NCI-H1092 (cell line): ENCODE measurements around the gene CYP2C19.
"Not testable (repeated sequence)": the region's sequence is repeated elsewhere in the genome, so short reads cannot be mapped to it uniquely, and the experiment has no call there.

Source experiments
- DNase-seq: peaks from one replicate; lab custom pipeline; 2025; lab: John Stamatoyannopoulos, UW

The CYP2C19 gene

DNA sequence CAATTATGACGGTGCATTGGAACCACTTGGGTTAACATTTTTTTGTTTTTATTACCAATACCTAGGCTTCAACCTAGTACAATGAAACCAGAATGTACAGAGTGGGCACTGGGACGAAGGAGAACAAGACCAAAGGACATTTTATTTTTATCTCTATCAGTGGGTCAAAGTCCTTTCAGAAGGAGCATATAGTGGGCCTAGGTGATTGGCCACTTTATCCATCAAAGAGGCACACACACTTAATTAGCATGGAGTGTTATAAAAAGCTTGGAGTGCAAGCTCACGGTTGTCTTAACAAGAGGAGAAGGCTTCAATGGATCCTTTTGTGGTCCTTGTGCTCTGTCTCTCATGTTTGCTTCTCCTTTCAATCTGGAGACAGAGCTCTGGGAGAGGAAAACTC lies at the start of gene CYP2C19:
TSS of gene CYP2C19 (plus strand) at position 289 of the 400 bp plus-strand sequence. CDS start at position 314, 25 bp downstream.
- DNase-seq = no peak

DNA sequence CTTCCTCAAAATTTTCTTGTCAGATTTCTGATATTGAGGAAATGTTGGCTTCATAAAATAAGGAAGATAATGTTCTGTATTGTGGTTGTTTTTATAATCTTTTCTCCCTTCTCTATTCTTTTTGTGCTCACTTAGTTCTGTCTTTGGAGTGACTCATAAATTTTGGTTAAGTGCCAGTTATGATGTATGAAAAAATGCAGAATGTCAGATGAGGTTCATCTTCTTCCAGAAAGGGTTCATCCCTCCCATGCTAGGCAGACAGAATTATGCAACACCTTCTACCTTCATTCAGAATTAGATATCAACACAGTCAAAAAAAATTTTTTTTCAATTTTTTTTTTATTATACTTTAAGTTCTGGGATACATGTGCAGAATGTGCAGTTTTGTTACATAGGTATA lies 36.6 kb upstream of the CYP2C19 start:
- DNase-seq = no peak

DNA sequence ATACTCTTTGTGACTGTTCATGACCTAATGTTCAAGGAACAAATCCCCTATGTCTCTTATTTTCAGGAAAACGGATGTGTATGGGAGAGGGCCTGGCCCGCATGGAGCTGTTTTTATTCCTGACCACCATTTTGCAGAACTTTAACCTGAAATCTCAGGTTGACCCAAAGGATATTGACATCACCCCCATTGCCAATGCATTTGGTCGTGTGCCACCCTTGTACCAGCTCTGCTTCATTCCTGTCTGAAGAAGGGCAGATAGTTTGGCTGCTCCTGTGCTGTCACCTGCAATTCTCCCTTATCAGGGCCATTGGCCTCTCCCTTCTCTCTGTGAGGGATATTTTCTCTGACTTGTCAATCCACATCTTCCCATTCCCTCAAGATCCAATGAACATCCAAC lies 27.3 kb upstream of the CYP2C19 start:
- DNase-seq = no peak

DNA sequence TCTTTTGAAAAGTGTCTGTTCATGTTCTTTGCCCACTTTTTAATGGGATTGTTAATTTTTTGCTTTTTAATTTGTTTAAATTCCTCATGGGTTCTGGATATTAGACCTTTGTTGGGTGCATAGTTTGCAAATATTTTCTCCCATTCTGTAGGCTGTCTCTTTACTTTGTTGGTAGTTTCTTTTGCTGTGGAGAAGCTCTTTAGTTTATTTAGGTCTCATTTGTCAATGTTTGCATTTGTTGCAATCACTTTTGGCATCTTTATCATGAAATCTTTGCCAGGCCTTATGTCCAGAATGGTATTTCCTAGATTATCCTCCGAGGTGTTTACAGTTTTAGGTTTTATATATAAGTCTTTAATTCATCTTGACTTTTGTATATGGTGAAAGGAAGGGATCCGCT lies 23.9 kb upstream of the CYP2C19 start:
- DNase-seq = no peak

DNA sequence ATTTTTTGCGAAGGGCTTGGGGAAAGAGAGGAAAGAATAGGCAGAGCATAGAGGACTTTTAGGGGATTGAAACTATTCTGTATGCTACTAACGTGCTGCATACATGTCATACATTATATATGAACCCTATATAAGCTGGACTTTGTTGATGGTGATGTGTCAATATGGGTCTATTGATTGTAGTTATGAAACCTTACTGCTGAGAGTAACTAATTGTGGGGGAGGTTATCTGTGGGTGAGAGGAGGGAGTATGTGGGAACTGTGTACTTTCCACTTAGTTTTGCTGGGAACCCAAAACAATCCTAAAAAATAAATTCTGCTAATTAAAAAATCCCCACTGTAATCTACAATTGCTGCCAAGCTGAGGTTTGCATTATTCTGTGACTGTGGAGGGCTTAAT lies 15.3 kb upstream of the CYP2C19 start:
- no peak for DNase-seq

DNA sequence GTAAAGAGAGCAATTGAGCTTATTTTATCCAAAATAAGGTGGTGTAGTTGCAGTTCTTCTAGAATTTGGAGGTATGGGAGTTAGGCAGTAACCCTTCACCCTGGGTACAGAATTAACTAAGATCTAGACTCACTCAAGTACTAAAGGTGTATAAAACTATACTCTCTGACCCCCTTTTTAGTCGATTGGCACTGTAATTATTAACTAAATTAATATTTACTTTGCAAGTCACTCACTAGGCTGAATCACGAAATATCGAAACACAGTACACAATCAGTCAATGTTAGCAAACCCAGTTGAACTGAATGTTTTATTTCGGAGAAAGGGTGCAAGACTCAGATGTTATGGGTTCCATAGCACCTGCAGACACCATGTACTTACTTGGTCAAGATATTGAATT lies 14.6 kb upstream of the CYP2C19 start:
- DNase-seq = no peak

DNA sequence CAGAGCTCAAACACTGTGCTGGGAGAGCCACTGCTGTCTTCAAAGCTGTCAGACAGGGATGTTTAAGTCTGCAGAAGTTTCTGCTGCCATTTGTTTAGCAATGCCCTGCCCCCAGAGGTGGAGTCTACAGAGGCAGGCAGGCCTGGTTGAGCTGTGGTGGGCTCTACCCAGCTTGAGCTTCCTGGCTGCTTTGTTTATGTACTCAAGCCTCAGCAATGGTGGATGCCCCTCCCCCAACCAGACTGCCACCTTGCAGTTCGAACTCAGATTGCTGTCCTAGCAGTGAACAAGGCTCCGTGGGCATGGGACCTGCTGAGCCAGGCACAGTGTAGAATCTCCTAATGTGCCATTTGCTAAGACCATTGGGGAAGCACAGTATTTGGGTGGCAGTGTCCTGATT lies 4.6 kb upstream of the CYP2C19 start:
- DNase-seq = no peak

DNA sequence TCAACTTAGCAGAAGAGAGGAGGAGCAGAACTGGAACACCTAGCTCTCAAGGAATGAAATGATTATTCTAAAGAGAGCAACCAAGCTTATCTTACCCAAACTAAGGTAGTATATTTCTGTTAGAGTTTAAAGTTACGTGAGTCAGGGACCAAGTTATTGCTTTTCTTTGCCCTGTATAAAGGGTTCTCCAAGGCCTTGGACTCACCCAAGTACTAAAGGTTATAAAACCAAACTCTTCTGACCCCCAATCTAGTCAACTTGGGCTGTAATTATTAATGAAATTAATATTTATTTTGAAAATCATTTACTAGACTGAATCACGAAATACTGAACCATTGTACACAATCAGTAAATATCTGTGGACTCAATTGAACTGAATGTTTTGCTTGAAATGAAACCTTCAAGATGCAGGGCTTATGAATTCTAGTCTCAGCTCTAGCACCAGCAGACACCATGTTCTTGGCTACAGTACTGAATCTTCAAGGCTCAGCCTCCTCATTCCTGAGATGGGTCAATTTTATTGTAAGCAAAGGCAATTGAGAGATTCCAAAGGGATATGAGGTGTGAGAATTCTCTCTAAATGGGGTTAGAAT lies 1.8 kb upstream of the CYP2C19 start:
- DNase-seq = no peak

DNA sequence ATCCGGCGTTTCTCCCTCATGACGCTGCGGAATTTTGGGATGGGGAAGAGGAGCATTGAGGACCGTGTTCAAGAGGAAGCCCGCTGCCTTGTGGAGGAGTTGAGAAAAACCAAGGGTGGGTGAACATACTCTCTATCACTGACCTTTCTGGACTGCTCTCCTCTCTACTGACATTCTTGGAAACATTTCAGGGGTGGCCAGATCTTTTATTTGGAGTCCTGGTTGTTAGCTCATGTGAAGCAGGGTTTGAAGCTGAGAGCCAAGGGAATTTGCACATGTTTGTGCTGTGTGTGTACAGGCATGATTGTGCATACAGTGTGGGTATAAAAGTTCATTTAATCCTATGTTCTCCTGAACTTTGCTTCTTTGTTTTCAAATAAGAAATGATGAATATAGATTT lies 12.9 kb downstream of the CYP2C19 start:
- DNase-seq = not testable (repeated sequence)

DNA sequence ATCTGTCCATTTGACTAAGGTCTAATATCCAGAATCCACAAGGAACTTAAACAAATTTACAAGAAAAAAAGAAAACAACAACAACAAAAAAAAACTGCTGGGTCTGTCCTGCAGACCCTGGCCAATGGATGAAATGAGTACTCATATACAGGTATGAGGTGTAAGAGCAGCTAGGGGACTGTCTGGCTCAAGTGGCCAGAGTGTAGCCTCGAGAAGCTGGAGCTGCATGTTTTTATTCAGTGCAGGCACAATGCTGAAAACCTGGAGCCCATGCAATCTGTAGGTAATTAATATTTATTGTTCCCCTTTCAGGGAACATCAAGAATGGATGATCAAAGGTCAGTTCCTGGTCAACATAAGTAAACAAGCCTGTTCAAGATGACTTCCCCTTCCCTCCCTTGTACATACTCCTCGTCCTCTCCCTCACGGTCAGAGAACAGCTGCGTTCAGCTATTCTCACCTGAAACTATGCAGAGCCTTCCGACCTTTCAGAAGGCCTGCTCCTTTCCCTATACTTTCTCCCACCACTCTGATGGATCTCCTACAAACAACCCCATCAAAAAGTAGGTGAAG lies 15.5 kb downstream of the CYP2C19 start:
- no peak for DNase-seq

DNA sequence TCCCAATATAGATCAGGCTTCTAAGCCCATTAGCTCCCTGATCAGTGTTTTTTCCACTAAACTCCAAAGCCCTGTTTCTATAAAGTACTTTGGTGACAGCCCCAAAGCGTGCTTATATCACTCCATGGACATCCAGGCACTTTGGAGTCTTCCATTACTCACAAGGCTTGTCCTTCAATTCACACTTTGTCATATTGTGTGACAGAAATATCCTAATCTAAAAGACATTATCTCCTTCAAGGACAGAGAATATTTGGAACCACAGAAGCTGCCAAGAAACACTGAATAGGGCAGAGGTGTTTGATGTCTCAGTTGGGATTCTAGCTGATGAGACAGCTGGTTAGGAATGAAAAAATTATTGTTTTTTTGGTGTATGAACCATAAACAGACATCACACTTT lies 18.4 kb downstream of the CYP2C19 start:
- no peak for DNase-seq

DNA sequence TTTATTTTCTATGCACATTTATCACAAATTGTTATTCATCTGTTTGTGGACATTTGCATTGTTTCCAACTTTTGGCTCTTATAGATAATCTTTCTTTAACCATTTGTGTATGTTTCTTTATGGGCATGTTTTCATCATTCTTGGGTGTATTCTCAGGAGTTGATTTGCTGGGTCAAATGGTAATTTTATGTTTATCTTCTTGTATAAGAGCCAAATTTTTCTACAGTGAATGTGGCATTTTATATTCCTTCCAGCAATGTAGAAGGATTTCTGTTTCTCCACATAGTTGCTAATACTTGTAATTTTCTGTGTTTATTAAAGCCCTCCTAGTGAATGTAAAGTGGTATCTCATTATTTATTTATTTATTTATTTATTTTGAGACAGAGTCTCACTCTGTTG lies 21.8 kb downstream of the CYP2C19 start:
- DNase-seq = no peak

DNA sequence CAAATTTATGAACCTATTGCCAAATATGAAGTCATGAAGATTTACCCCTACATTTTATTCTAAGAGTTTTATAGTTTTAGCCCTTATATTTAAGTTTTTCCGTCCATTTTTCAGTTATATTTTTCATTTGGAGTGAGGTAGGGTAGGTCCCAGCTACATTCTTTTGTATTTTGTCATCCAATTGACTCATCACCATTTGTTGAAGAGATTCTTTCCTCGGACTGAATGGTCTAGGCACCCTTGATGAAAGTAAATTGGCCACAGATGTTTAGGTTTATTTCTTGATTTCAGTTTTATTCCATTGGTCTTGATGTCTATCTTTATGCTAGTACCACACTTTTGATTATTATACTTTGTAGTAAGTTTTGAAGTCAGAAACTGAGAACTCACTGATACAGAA lies 22.7 kb downstream of the CYP2C19 start:
- no peak for DNase-seq

DNA sequence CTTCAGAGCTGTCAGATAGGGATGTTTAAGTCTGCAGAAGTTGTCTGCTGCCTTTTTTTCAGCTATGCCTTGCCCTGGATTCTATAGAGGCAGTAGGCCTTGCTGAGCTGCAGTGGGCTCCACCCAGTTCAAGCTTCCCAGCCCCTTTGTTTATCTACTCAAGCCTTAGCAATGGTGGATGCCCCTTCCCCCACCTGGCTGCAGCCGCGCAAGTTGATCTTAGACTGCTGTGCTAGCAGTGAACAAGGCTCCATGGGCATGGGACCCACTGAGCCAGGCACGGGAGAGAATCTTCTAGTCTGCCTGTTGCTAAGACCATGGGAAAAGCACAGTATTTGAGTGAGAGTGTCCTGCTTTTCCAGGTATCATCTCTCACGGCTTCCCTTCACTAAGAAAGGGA lies 38.1 kb downstream of the CYP2C19 start:
- not testable (repeated sequence) for DNase-seq

DNA sequence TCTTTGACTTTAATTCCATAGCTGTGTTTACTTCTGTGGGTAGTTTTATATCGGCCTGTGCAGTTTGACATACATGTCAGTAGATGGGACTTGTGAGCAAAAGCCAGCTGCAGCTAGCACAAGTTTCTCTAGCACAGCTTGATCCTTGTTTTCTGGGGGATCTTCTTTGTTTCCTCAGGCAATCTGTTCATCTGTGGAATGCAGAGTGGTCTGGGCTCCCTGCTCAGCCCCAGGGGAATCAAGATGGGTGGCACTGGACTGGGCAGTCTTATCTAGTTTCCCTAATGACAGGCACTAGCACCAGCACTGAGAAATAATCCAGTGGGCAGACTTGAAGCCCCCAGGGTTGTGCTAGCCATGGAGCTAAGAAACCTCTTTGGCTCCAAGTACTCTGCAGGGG lies 40.8 kb downstream of the CYP2C19 start:
- DNase-seq = no peak

DNA sequence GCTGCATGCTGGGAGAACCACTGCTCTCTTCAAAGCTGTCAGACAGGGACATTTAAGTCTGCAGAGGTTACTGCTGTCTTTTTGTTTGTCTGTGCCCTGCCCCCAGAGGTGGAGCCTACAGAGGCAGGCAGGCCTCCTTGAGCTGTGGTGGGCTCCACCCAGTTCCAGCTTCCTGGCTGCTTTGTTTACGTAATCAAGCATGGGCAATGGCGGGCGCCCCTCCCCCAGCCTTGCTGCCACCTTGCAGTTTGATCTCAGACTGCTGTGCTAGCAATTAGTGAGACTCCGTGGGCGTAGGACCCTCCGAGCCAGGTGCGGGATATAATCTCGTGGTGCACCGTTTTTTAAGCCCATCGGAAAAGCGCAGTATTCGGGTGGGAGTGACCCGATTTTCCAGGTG lies 67.5 kb downstream of the CYP2C19 start:
- DNase-seq = not testable (repeated sequence)

DNA sequence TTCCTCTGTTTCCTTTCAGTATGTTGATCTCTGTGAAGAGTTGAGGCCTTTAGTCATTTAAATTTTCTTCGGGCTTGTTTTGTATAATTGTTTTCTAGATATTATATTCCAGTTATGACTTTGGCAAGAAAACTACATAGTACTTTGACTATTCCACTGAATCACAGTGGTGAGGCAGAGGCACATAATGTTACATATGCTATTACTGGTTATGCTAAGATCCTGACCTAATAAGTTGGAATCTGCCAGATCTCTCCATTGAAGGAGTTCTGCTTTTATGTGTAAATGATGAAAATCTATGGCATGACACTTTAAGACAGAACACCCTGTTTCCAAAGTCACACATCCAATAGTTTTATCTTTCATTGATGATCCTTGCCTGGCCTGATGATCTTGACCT lies 83.7 kb downstream of the CYP2C19 start:
- no peak for DNase-seq

DNA sequence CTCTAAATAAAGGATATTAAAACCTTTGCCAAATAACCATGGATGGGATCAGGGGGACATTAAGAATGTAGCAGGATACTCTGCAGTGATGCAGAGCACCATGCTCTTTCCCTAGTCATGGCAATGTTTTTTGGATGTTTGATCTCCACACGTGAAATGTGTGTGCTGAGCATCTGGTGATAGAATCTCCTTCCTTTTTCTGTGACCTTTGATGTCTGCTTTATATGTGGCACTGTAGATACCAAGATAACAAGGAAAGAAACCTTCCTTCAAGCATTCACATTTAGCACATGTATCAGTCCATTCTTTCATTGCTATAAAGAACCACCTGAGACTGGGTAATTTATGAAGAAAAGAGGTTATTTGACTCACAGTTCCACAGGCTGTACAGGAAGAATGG lies 88.3 kb downstream of the CYP2C19 start:
- DNase-seq = no peak

DNA sequence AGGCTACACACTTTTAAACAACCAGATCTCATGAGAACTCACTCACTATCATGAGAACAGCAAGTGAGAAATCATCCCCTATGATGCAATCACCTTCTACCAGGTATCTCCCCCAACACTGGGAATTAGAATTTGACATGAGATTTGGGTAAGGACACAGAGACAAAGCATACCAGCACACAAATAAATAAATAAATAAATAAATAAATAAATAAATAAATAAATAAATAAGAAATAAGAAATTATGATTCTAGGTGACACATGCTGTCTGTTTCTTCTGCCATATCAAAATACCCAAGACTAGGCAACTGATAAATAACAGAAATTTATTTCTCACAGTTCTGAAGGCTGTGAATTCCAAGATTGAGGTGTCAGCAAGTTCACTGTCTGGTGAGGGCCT lies 88.8 kb downstream of the CYP2C19 start:
- DNase-seq = no peak

DNA sequence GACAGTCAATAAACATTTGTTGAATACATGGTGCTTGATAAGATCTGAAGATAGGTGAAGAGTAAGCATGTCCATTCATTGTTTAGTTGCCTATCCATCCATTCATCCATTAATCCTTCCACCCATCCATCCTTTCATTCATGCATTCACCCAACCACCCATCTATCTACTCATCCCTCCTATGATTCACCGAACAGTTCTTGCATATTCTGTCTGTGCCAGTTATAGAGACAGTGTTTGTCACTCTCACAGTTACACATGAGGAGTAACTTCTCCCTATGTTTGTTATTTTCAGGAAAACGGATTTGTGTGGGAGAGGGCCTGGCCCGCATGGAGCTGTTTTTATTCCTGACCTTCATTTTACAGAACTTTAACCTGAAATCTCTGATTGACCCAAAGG lies 90.0 kb downstream of the CYP2C19 start:
- DNase-seq = no peak

DNA sequence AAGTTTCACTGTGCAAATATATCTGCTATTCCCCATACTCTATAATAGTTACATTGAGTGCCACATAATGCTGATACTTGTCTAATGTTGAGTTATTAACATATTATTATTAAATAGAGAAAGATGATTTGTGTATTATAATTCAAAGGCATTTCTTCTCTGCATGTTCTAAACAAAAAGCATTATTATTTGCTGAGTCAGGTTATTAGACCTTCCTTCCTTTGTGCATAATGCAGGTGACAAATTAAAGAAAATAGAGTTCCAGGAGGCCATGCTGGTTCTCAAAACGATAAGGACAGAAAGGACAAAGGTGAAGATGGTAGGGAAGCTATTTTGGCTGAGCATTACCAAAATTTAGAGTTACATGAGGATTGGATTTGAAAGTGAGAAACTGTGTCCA lies 90.6 kb downstream of the CYP2C19 start:
- DNase-seq = no peak

DNA sequence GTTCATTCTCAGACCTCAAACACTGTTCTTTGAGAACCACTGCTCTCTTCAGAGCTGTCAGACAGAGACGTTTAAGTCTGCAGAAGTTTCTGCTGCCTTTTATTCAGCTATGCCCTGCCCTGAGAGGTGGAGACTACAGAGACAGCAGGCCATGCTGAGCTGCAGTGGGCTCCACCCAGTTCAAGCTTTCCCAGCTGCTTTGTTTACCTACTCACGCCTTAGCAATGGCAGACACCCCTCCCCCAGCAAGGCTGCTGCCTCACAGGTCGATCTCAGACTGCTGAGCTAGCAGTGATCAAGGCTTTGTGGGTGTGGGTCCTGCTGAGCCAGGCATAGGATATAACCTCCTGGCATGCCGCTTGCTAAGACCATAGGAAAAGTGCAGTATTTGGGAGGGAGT lies 95.5 kb downstream of the CYP2C19 start:
- no peak for DNase-seq

DNA sequence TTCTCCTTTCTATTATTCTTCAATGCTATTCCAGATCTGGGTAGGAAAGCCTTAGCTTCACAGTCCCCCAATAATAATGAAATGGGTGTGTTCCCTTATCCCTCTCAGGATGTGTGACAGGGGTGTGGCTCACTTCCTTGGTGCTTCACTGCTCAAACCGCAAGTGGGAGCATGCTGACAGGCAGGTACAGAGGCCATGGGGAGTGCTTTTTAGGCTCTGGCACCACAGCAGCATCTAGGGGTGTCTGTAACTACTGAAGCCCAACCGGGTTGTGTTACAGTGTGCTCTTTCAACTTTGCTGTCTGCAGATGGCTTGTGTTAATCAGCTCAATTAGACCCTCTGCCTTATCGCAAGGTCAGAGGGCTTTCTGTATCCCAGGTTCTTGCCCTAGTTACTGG lies 96.6 kb downstream of the CYP2C19 start:
- DNase-seq = no peak

DNA sequence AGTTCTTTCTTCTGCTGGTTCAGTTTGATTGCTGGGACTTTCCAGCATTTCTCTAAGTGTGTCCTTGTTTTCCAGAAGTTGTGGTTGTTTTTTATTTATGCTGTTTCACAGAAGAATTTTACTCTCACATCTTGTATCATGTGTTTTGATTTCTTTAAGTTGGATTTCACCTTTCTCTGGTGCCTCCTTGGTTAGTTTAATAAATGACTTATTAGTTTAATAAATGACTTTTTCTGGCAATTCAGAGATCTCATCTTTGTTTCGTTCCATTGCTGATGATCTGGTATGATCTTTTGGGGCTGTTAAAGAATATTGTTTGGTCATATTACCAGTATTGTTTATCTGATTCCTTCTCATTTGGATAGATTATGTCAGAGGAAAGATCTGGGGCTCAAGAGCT lies 116.2 kb downstream of the CYP2C19 start:
- no peak for DNase-seq
